Lung (tissue), 12 donors: ENCODE data around the gene FARP1. TPM values are rescaled to one million over a fixed set of nuclear protein-coding genes. Genes with fewer than 3 reads are reported as not detected.

Source experiments
- ATAC-seq: fragments of 200-7000 bp; cut with Tn5 transposase; one replicate; pipeline ENCODE4 v1.9.1; 2020; ENCODE audit warnings: moderate number of reproducible peaks; ENCODE audit not compliant: insufficient read depth, low FRiP score
- DNase-seq, 3 donors: peaks; one replicate each; pipeline ENCODE4 v3.0.0-alpha.2; 2013 to 2017
- H3K27ac ChIP-seq, 2 donors: one replicate each; pipeline ENCODE4 v1.5.1; 2013; ENCODE audit warnings: mild to moderate bottlenecking in 2 of 2, moderate library complexity in 2 of 2, control low read depth in 1 of 2, inconsistent platforms in 1 of 2, low read depth in 1 of 2, low read length in 1 of 2
- H3K27me3 ChIP-seq, 3 donors: one replicate each; pipeline ENCODE4 v1.5.1; 2013; ENCODE audit warnings: low read length in 2 of 3; ENCODE audit not compliant: control insufficient read depth in 3 of 3, insufficient read depth in 3 of 3
- H3K36me3 ChIP-seq, 4 donors: one replicate each; pipeline ENCODE4 v1.5.1; 2013; ENCODE audit warnings: low read length in 4 of 4, mild to moderate bottlenecking in 1 of 4, moderate library complexity in 1 of 4; ENCODE audit not compliant: control insufficient read depth in 4 of 4, insufficient read depth in 4 of 4
- H3K4me1 ChIP-seq, 5 donors: one replicate each; pipeline ENCODE4 v1.5.1; 2013; ENCODE audit warnings: low read length in 5 of 5, mild to moderate bottlenecking in 2 of 5, moderate library complexity in 1 of 5; ENCODE audit not compliant: control insufficient read depth in 5 of 5, insufficient read depth in 5 of 5
- H3K4me3 ChIP-seq: one replicate; pipeline ENCODE4 v1.5.1; 2013; ENCODE audit warnings: mild to moderate bottlenecking, control low read depth, moderate library complexity
- H3K9ac ChIP-seq, 2 donors: one replicate each; pipeline ENCODE4 v1.5.1; 2013; ENCODE audit warnings: low read length in 2 of 2, control low read depth in 1 of 2; ENCODE audit not compliant: insufficient read depth in 1 of 2
- H3K9me3 ChIP-seq, 4 donors: one replicate each; pipeline ENCODE4 v1.5.1; 2013; ENCODE audit warnings: low read length in 3 of 4, mild to moderate bottlenecking in 1 of 4, moderate library complexity in 1 of 4; ENCODE audit not compliant: control insufficient read depth in 4 of 4, insufficient read depth in 3 of 4
- CTCF ChIP-seq: IDR thresholded peaks from 2 replicates; pipeline ENCODE4 v1.5.1; 2012; ENCODE audit warnings: mild to moderate bottlenecking; ENCODE audit errors: control extremely low read depth, extremely low read depth
- WGBS, 2 donors: extraction: QIAGEN DNeasy Blood & Tissue Kit; methylation state at CpG; one replicate each; pipeline ENCODE4 v1.1.7; 2013; 5-methylcytosine and 5-hydroxymethylcytosine counted together
- polyA plus RNA-seq, 2 donors: library from polyadenylated mRNA; stranded (reverse); fragments of 200-250 nt; gene quantifications; one replicate each; pipeline ENCODE4 v1.2.1, GENCODE V29; 2013
- total RNA-seq, 2 donors: library from RNA; depleted of rRNA in 1 of 2; stranded (reverse); fragments of >200 nt in 1 of 2; gene quantifications; one replicate each; pipeline ENCODE4 v1.2.1, GENCODE V29; 2014 to 2021
- donor health status: control.
- donor health status: control.
- donor health status: Bipolar disorder and iron deficiency.
- donor health status: healthy.
- donor health status: DM: yes; HTN: yes; CAD: no.

The FARP1 gene
- total and polyA plus RNA-seq, 4 donors, result 20.8 to 102 (median 54.4) TPM

- no peak for ATAC-seq
Measured at GRCh38 chr13:98315902-98316301, 173.0 kb downstream of the FARP1 start.

GRCh38 chr13:98317573-98318171 lies 174.8 kb downstream of the FARP1 start:
- peaks cover 0 to 7% (median under 1%) of the 10 kb centered on the region in 4 donors for H3K36me3 ChIP-seq
- H3K9ac ChIP-seq, result no peak overlapping the region
- no peaks in the 10 kb centered on the region for H3K27me3 ChIP-seq
- 77 to 91% methylated on average over 3 of the region's 3 CpGs for WGBS, 2 donors
- TF ChIP-seq CTCF, result no peak
- H3K4me3 ChIP-seq, result no peak overlapping the region
- H3K4me1 ChIP-seq, result peaks cover 0 to 14% (median 13%) of the 10 kb centered on the region in 5 donors
- no peak for ATAC-seq
- no peak for DNase-seq
- H3K27ac ChIP-seq, result no peak overlapping the region
- no peaks in the 10 kb centered on the region for H3K9me3 ChIP-seq

More at GRCh38 chr13:98315902-98316301, 173.0 kb downstream of the FARP1 start:
- no peak for TF ChIP-seq CTCF
- H3K4me1 ChIP-seq, result peaks cover 0 to 23% (median 16%) of the 10 kb centered on the region in 5 donors
- peaks cover 0 to 7% (median under 1%) of the 10 kb centered on the region in 4 donors for H3K36me3 ChIP-seq
- no peaks in the 10 kb centered on the region for H3K27me3 ChIP-seq
- H3K4me3 ChIP-seq, result no peak overlapping the region
- peak overlapping the region in 1 of 2 donors; percentile 60 for H3K27ac ChIP-seq
- WGBS, 2 donors, result 61 to 79% methylated on average over 8 of the region's 8 CpGs
- H3K9me3 ChIP-seq, result no peaks in the 10 kb centered on the region
- DNase-seq, result no peak
- H3K9ac ChIP-seq, result no peak overlapping the region

GRCh38 chr13:98318263-98318878 lies 175.5 kb downstream of the FARP1 start:
- H3K4me3 ChIP-seq, result no peak overlapping the region
- no peak overlapping the region for H3K27ac ChIP-seq
- DNase-seq (no peak), ATAC-seq (no peak)
- H3K36me3 ChIP-seq, result peaks cover 0 to 7% (median under 1%) of the 10 kb centered on the region in 4 donors
- H3K9ac ChIP-seq, result no peak overlapping the region
- no peaks in the 10 kb centered on the region for H3K27me3 ChIP-seq
- 91 to 95% methylated on average over 11 of the region's 11 CpGs for WGBS, 2 donors
- no peak for TF ChIP-seq CTCF
- no peaks in the 10 kb centered on the region for H3K9me3 ChIP-seq
- H3K4me1 ChIP-seq, result peaks cover 0 to 17% (median 12%) of the 10 kb centered on the region in 5 donors
